Naive thymus-derived CD4-positive, alpha-beta T cell (primary cell): ENCODE results near the gene PLPPR3. TPM values are rescaled to one million over a fixed set of nuclear protein-coding genes. Genes with fewer than 3 reads are reported as not detected.
A peak's percentile ranks its signal among the peaks of the same experiment; 100 is the strongest.
"Not testable (repeated sequence)": the region's sequence is repeated elsewhere in the genome, so short reads cannot be mapped to it uniquely, and the experiment has no call there.

ENCODE experiments used
- ATAC-seq: fragments of 150-1000 bp; cut with Tn5 transposase; 2 replicates; pipeline ENCODE4 v1.10.0; 2021; ENCODE audit warnings: mild to moderate bottlenecking, moderate library complexity
- CTCF ChIA-PET: fragments of 350-600 bp; sonication (Branson Sonifier 250); formaldehyde crosslinking; loops from one replicate; lab custom pipeline; 2021; ENCODE audit warnings: antibody characterized with exemption; lab: Charles Lee
- POLR2A ChIA-PET: fragments of 350-600 bp; sonication (Branson Sonifier 250); formaldehyde crosslinking; loops from one replicate; lab custom pipeline; 2021; ENCODE audit warnings: antibody characterized with exemption, inconsistent platforms; lab: Charles Lee
- DNase-seq, 9 donors: peaks; one replicate each; pipeline versions ENCODE4 v3.0.0 to v3.0.0-alpha.2; 2020 to 2022; ENCODE audit warnings: mixed read lengths in 1 of 9
- H3K27ac ChIP-seq: one replicate; pipeline ENCODE4 v1.7.0; 2013; ENCODE audit warnings: mild to moderate bottlenecking, low read depth, low read length, moderate library complexity
- H3K27me3 ChIP-seq, 2 donors: one replicate each; pipeline ENCODE4 v1.7.0; 2013; ENCODE audit warnings: low read length in 2 of 2, mild to moderate bottlenecking in 2 of 2, moderate library complexity in 2 of 2; ENCODE audit not compliant: control insufficient read depth in 2 of 2, insufficient read depth in 2 of 2
- H3K36me3 ChIP-seq, 3 experiments: 1 replicate in 2 of 3; 2 replicates in 1 of 3; pipeline ENCODE4 v1.7.0; 2013; ENCODE audit warnings: low read length in 3 of 3, mild to moderate bottlenecking in 3 of 3, moderate library complexity in 1 of 3; ENCODE audit not compliant: insufficient read depth in 3 of 3, control insufficient read depth in 2 of 3
- H3K4me1 ChIP-seq, 2 donors: one replicate each; pipeline ENCODE4 v1.7.0; 2013; ENCODE audit warnings: low read length in 2 of 2, mild to moderate bottlenecking in 2 of 2, moderate library complexity in 1 of 2; ENCODE audit not compliant: control insufficient read depth in 2 of 2, insufficient read depth in 2 of 2
- H3K4me3 ChIP-seq: 2 replicates; pipeline ENCODE4 v1.7.0; 2013; ENCODE audit warnings: mild to moderate bottlenecking, low read length
- H3K9me3 ChIP-seq, 3 experiments: 1 replicate in 2 of 3; 2 replicates in 1 of 3; pipeline ENCODE4 v1.7.0; 2013; ENCODE audit warnings: low read length in 3 of 3; ENCODE audit not compliant: control insufficient read depth in 2 of 3
- H3K27ac Mint-ChIP-seq, 9 donors: one replicate each; pipeline ENCODE4 v1.8.0; 2020 to 2022; ENCODE audit warnings: mixed read lengths in 9 of 9, mild to moderate bottlenecking in 8 of 9, moderate library complexity in 5 of 9, inconsistent platforms in 2 of 9
- H3K27me3 Mint-ChIP-seq, 5 donors: one replicate each; pipeline ENCODE4 v1.8.0; 2021 to 2022; ENCODE audit warnings: mixed read lengths in 5 of 5, mild to moderate bottlenecking in 1 of 5
- H3K36me3 Mint-ChIP-seq, 5 donors: one replicate each; pipeline ENCODE4 v1.8.0; 2020 to 2022; ENCODE audit warnings: mixed read lengths in 5 of 5, mild to moderate bottlenecking in 3 of 5, inconsistent platforms in 1 of 5
- H3K4me1 Mint-ChIP-seq, 7 donors: one replicate each; pipeline ENCODE4 v1.8.0; 2020 to 2022; ENCODE audit warnings: mixed read lengths in 7 of 7, mild to moderate bottlenecking in 3 of 7, inconsistent platforms in 1 of 7
- H3K4me3 Mint-ChIP-seq, 10 donors: one replicate each; pipeline ENCODE4 v1.8.0; 2020 to 2022; ENCODE audit warnings: mild to moderate bottlenecking in 10 of 10, mixed read lengths in 10 of 10, moderate library complexity in 6 of 10, inconsistent platforms in 2 of 10
- H3K9me3 Mint-ChIP-seq, 11 donors: one replicate each; pipeline ENCODE4 v1.8.0; 2020 to 2022; ENCODE audit warnings: mixed read lengths in 11 of 11, mild to moderate bottlenecking in 4 of 11, inconsistent platforms in 1 of 11, moderate library complexity in 1 of 11
- intact Hi-C, 2 donors: fragments of 100-400 bp; cut with micrococcal nuclease; formaldehyde crosslinking; loops; one replicate each; pipeline ENCODE4 v1.15.1; 2023
- polyA plus RNA-seq, 2 donors: library from polyadenylated mRNA; unstranded; fragments of 300-500 nt; fragmentation: Illumina TruSeq; gene quantifications; one replicate each; pipeline ENCODE4 v1.2.3, GENCODE V29; 2021
- total RNA-seq, 6 experiments: library from RNA in 5 of 6; stranded (reverse) in 5 of 6; gene quantifications; 1 replicate in 5 of 6; 2 replicates in 1 of 6; pipeline ENCODE4 v1.2.3 and lab custom pipeline; 2021 to 2026

Gene PLPPR3
- total and polyA plus RNA-seq, 7 experiments from 2014 or later, result not detected

DNA sequence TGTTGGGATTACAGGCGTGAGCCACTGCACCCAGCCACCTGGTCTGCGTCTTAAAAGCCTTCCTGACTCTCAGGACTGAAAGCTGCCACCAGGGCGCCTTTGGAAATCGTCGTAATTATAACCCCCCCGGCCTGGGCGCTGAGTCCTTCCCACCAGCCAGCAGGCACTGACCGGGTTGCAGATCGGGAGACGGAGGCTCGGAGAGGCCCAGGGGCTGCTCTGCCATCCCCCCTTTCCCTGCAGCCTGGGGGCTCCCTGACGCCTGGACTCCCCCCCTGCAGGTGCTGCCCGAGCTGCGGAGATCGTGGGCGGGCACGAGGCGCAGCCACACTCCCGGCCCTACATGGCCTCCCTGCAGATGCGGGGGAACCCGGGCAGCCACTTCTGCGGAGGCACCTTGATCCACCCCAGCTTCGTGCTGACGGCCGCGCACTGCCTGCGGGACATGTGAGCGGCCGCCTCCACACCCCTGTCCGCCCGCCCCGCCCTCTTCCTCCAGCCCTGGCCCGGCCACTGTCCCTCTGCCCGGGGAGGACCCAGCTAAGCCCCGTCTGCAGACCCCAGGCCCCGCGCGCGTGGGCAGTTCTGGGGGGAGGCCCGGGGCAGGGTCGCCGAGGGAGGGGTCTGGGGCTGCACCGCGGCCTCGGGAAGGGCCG is 21.6 kb upstream of the PLPPR3 start:
- POLR2A ChIA-PET, result no interaction called here
- Mint-ChIP-seq H3K36me3 (peaks cover 0 to 3% (median 0%) of the 10 kb centered on the region in 5 donors), H3K4me1 (peaks cover 0 to 8% (median 4%) of the 10 kb centered on the region in 7 donors), H3K27ac (no peak overlapping the region), H3K9me3 (peaks cover 0 to 6% (median 0%) of the 10 kb centered on the region in 11 donors), H3K4me3 (peak overlapping the region in 5 of 10 donors; percentile 7 to 32 (median 19)), H3K27me3 (peaks cover 18 to 41% (median 35%) of the 10 kb centered on the region in 5 donors)
- Histone ChIP-seq H3K4me1 (no peaks in the 10 kb centered on the region), H3K9me3 (no peaks in the 10 kb centered on the region), H3K27ac (no peak overlapping the region), H3K36me3 (no peaks in the 10 kb centered on the region), H3K4me3 (no peak overlapping the region), H3K27me3 (peaks cover 2 to 19% of the 10 kb centered on the region in 2 donors)
- CTCF ChIA-PET, result no interaction called here
- DNase-seq, result no peak
- ATAC-seq, result no peak
- intact Hi-C loops, result no loop called here

DNA sequence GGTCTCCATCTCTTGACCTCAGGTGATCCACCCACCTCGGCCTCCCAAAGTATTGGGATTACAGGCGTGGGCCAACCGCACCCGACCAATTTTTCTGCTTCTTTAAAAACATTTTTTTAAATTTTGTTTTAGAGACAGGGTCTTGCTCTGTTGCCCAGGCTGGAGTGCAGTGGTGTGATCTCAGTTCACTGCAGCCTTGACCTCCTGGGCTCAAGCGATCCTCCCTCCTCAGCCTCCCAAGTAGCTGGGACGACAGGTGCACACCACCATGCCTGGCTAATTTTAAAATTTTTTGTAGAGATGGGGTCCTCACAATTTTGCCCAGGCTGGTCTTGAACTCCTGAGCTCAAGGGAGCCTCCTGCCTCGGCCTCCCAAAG is 21.0 kb upstream of the PLPPR3 start:
- H3K27ac ChIP-seq, intact Hi-C loops, H3K27ac Mint-ChIP-seq: not testable (repeated sequence)

DNA sequence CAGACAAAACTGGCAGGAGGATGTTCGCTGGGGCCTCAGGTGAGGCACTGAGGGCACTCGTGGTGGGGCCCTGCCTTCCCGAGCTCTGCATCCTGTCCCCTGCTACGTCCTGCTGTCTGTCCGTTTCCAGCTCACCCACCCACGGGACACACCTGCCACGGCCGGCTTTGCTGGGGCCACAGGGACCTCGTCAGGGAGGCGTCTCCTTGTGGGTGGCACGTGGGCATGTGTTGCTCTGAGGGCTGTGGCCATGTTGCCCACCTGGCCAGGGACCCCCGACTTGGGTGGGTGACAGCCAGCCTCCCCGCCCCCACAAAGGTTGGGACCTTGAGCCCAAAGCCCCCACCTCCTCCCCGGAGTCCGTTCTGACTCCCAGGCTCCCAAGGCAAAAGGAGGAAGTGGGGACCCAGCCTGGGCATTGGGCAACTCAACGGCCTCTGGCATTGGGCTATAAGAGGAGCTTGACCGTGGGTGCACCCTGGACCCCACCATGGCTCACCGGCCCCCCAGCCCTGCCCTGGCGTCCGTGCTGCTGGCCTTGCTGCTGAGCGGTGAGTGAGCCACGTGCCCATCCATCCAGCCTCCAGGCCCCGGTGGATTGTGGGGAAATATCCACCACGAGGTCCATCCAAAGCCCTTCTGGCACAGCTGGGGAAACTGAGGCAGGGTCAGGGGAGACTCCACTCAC is 18.9 kb upstream of the PLPPR3 start, which contains the start of gene PRTN3:
TSS of gene PRTN3 (plus strand) at position 481 of the 688 bp plus-strand sequence. CDS start at position 491, 10 bp downstream.
- intact Hi-C loops, result no loop called here
- no peak within 1 kb of the TSS for H3K4me3 ChIP-seq
- POLR2A ChIA-PET, result no interaction called here
- DNase-seq, result no peak
- peaks cover 2 to 10% of the 10 kb centered on the region in 2 donors for H3K27me3 ChIP-seq
- Mint-ChIP-seq H3K36me3 (peaks cover 0 to 3% (median 0%) of the 10 kb centered on the region in 5 donors), H3K4me1 (peaks cover 4 to 12% (median 8%) of the 10 kb centered on the region in 7 donors), H3K4me3 (peak within 1 kb of the TSS in 2 of 10 donors; percentile 3 to 26), H3K27ac (peak within 1 kb of the TSS in 2 of 9 donors; percentile 28 to 65), H3K27me3 (peaks cover 18 to 37% (median 27%) of the 10 kb centered on the region in 5 donors), H3K9me3 (peaks cover 0 to 4% (median 0%) of the 10 kb centered on the region in 11 donors)
- no peak for ATAC-seq
- CTCF ChIA-PET, result no interaction called here
- no peaks in the 10 kb centered on the region for H3K36me3 ChIP-seq
- no peak within 1 kb of the TSS for H3K27ac ChIP-seq
- no peaks in the 10 kb centered on the region for H3K4me1 ChIP-seq
- no peaks in the 10 kb centered on the region for H3K9me3 ChIP-seq

More for the DNA sequence above, 21.0 kb upstream of the PLPPR3 start:
- H3K4me3 ChIP-seq, ATAC-seq, H3K36me3 Mint-ChIP-seq, H3K36me3 ChIP-seq, CTCF ChIA-PET, DNase-seq, H3K4me1 ChIP-seq, H3K4me1 Mint-ChIP-seq, H3K9me3 Mint-ChIP-seq, H3K9me3 ChIP-seq: not testable (repeated sequence)
- H3K27me3 Mint-ChIP-seq, result peaks cover 18 to 36% (median 32%) of the 10 kb centered on the region in 5 donors
- peak overlapping the region in 2 of 10 donors; percentile 7 to 19 for H3K4me3 Mint-ChIP-seq
- H3K27me3 ChIP-seq, result peaks cover 2 to 15% of the 10 kb centered on the region in 2 donors
- POLR2A ChIA-PET, result interaction anchor here (0.7 kb wide), 1 partner anchor 58 kb away, joined by 4 read pairs; no protein-coding TSS in a partner anchor

DNA sequence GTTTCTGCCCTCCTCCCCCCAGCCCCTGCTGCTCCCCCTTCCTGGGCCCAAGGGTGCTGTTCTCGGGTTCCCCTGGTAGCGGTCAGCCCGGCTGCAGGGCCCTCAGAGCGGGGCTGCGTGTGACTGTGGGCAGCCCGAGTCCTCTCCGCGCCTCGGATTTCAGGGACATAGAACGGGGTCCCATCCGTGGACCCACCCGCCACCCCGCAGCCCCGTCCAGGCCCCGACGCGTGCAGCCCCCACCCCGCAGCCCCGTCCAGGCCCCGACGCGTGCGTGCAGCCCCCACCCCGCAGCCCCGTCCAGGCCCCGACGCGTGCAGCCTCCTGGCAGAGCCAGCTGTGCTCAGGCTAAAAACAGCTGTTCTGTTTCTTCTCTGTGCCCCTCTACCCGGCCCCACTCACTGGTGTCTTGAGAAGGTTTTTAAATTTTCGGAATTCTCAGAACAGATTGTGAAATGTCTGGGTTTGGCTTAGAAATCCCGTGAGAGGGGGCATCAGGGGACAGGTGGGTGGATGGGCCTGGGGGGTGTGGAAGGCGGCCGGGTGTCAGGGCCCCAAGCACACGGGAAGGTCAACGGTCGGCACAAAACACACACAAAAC is 13.6 kb upstream of the PLPPR3 start:
- Mint-ChIP-seq H3K4me1 (peaks cover 0 to 8% (median 0%) of the 10 kb centered on the region in 7 donors), H3K27ac (no peak overlapping the region)
- intact Hi-C loops, result no loop called here

DNA sequence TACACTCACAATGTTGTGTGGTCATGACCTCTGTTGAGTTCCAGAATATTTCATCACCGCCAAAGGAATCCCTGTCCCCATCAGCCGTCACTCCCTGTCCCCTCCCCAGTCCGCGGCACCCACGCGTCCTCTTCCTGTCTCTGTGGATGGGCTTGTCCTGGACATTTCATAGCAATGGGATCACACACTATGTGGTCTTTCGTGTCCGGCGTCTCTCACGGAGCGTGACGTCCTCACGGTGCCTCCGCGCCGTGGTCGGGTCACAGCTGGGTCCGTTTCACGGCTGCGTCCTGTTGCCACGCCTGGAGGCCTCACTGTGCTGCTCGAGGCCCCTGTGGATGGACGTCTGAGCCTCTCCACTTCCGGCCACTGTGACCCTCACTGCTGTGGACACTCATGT is 12.5 kb upstream of the PLPPR3 start:
- H3K36me3 Mint-ChIP-seq, result no peaks in the 10 kb centered on the region
- ChIA-PET CTCF (no interaction called here), POLR2A (no interaction called here)
- no peaks in the 10 kb centered on the region for H3K27me3 ChIP-seq
- ATAC-seq (no peak), DNase-seq (no peak)
- peaks cover 0 to 8% (median 0%) of the 10 kb centered on the region in 7 donors for H3K4me1 Mint-ChIP-seq
- intact Hi-C loops, result no loop called here
- H3K27ac Mint-ChIP-seq, result no peak overlapping the region
- H3K4me3 Mint-ChIP-seq, result no peak overlapping the region
- H3K9me3 ChIP-seq, result no peaks in the 10 kb centered on the region
- no peaks in the 10 kb centered on the region for H3K4me1 ChIP-seq
- H3K4me3 ChIP-seq, result no peak overlapping the region
- peaks cover 4 to 28% (median 7%) of the 10 kb centered on the region in 5 donors for H3K27me3 Mint-ChIP-seq
- no peaks in the 10 kb centered on the region for H3K9me3 Mint-ChIP-seq
- H3K27ac ChIP-seq, result no peak overlapping the region
- H3K36me3 ChIP-seq, result no peaks in the 10 kb centered on the region

More for the DNA sequence above, 13.6 kb upstream of the PLPPR3 start:
- H3K27ac ChIP-seq, result no peak overlapping the region
- no peaks in the 10 kb centered on the region for H3K36me3 Mint-ChIP-seq
- no peaks in the 10 kb centered on the region for H3K9me3 Mint-ChIP-seq
- ChIA-PET POLR2A (no interaction called here), CTCF (no interaction called here)
- H3K36me3 ChIP-seq, result no peaks in the 10 kb centered on the region
- DNase-seq (no peak), ATAC-seq (no peak)
- H3K4me1 ChIP-seq, result no peaks in the 10 kb centered on the region
- H3K9me3 ChIP-seq, result no peaks in the 10 kb centered on the region
- peaks cover 4 to 24% (median 7%) of the 10 kb centered on the region in 5 donors for H3K27me3 Mint-ChIP-seq
- H3K4me3 ChIP-seq, result no peak overlapping the region
- H3K4me3 Mint-ChIP-seq, result no peak overlapping the region
- no peaks in the 10 kb centered on the region for H3K27me3 ChIP-seq

DNA sequence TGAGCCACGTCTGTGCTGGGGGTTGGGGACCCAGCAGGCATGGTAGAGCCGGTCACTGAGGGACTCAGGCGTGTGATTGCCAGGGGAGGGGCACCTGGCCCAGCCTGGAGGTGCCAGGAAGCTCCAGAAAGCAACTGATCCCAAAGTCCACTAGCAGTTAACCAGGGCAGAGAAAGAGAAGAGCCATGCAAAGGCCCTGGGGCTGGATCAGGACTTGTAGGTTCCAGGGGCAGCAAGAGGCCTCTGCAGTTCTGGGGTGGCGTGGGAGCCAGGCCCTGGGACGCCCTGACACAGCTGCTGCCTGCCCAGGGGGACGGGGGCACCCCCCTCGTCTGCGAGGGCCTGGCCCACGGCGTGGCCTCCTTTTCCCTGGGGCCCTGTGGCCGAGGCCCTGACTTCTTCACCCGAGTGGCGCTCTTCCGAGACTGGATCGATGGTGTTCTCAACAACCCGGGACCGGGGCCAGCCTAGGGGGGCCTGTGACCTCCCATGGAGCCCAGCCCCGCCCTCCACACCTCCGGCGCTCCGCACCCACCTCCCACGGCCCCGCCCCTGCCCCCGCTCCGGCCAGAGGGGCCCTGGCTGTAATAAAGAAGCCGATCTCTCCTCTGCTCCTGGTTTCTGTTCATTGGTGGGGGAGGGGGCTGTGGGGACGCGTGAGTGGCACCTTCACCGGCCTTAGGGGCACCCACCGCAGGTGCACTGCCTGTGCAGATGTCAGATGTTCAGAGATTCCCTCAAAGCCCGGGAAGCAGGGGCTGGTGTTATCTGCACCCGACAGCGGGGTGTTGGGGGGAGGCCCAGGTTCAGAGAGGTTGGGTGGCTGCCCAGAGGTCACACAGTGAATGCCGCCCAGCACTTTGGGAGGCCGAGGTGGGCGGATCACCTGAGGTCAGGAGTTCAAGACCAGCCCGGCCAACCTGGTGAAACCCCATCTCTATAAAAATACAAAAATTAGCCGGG is 9.9 kb upstream of the PLPPR3 start:
- intact Hi-C loops, result no loop called here
- Mint-ChIP-seq H3K4me3 (no peak overlapping the region), H3K27me3 (peaks cover 4 to 18% (median 7%) of the 10 kb centered on the region in 5 donors), H3K4me1 (peaks cover 0 to 8% (median 0%) of the 10 kb centered on the region in 7 donors), H3K9me3 (no peaks in the 10 kb centered on the region), H3K27ac (no peak overlapping the region), H3K36me3 (no peaks in the 10 kb centered on the region)
- Histone ChIP-seq H3K4me1 (no peaks in the 10 kb centered on the region), H3K27ac (no peak overlapping the region), H3K4me3 (no peak overlapping the region), H3K27me3 (no peaks in the 10 kb centered on the region), H3K9me3 (no peaks in the 10 kb centered on the region), H3K36me3 (no peaks in the 10 kb centered on the region)
- DNase-seq (no peak), ATAC-seq (no peak)
- POLR2A ChIA-PET, result no interaction called here
- CTCF ChIA-PET, result no interaction called here
